ENCODE measurements around the gene CHRNE. TPM values are rescaled to one million over a fixed set of nuclear protein-coding genes. Genes with fewer than 3 reads are reported as not detected.

The CHRNE gene
- total and polyA plus RNA-seq, 2 of the 8 experiments (the other 6 are each of a cell fraction or from before 2014, with no cell fraction given), result 0.15 to 0.33 TPM

GRCh38 chr17:4936436-4936835 is 33.5 kb upstream of the CHRNE start (continued):
- no peak for TF ChIP-seq JUND (IDR thresholded peaks at IDR 0.05; ENCODE audit: low read length)
- no peak for TF ChIP-seq TBP (IDR thresholded peaks at IDR 0.05; ENCODE audit: low read depth, low read length)

Data from H1 (cell line).